GM12878 (cell line): ENCODE data around the gene SWI5.

Experiments used
- NFYB ChIP-seq: IDR thresholded peaks from 2 replicates; pipeline ENCODE4 v1.6.1; 2011; ENCODE audit warnings: low read depth, mild to moderate bottlenecking, low read length, improper control_type of control experiment, moderate library complexity; ENCODE audit not compliant: insufficient read depth
- POLR2AphosphoS5 ChIP-seq: IDR thresholded peaks from 2 replicates; pipeline ENCODE4 v1.6.1; 2011; ENCODE audit warnings: mild to moderate bottlenecking, low read length, inconsistent platforms
- TF ChIP-seq, protein P1 (sequence below): IDR thresholded peaks from 2 replicates; pipeline ENCODE4 v1.6.1; 2011; ENCODE audit warnings: low read depth, low read length, improper control_type of control experiment, borderline replicate concordance
- TF ChIP-seq, protein P2 (sequence below): fragments of 450-650 bp; formaldehyde crosslinking; IDR thresholded peaks from 2 replicates; pipeline ENCODE4 v1.4.0; 2020; ENCODE audit warnings: mild to moderate bottlenecking, moderate library complexity

DNA sequence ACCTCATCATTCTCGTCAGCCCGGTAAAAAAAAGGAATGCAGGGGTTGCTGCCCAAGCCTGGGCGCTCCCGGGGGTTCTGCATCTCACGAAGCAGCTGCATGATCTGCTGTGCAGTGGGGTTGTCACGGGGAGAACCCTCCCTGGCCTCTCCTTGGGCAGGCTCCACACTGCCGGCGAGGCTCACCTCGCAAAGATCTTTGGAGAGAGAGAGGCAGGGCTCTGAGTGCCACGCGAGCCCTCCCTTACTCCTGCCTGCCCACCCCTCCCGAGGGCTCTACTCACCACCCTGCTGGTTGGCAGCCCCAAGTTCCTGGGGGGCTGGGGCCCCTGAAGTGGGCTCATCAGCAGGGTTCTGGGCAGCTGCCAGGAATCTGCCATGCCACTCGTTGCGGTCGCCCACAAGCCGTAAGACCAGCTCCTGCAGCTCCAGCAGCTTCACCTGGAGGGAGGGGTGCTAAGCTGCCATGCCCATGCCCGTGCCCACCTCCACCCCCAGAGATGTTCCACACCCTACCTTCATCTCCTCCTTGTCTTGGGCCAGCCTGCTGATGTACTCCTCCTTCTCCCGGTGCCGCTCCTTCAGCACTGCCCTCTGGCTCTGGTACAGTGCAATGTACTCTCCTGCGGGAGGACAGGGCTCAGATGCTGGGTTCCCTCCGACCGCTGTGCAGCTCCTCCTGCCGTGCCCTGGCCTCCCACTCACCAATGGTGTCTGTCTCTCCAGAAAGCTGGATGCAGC is 18.8 kb upstream of the SWI5 start:
- TF ChIP-seq POLR2AphosphoS5 (no peak), NFYB (no peak)
- TF ChIP-seq, protein P1, sequence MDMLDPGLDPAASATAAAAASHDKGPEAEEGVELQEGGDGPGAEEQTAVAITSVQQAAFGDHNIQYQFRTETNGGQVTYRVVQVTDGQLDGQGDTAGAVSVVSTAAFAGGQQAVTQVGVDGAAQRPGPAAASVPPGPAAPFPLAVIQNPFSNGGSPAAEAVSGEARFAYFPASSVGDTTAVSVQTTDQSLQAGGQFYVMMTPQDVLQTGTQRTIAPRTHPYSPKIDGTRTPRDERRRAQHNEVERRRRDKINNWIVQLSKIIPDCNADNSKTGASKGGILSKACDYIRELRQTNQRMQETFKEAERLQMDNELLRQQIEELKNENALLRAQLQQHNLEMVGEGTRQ, result no peak
- TF ChIP-seq, protein P2, sequence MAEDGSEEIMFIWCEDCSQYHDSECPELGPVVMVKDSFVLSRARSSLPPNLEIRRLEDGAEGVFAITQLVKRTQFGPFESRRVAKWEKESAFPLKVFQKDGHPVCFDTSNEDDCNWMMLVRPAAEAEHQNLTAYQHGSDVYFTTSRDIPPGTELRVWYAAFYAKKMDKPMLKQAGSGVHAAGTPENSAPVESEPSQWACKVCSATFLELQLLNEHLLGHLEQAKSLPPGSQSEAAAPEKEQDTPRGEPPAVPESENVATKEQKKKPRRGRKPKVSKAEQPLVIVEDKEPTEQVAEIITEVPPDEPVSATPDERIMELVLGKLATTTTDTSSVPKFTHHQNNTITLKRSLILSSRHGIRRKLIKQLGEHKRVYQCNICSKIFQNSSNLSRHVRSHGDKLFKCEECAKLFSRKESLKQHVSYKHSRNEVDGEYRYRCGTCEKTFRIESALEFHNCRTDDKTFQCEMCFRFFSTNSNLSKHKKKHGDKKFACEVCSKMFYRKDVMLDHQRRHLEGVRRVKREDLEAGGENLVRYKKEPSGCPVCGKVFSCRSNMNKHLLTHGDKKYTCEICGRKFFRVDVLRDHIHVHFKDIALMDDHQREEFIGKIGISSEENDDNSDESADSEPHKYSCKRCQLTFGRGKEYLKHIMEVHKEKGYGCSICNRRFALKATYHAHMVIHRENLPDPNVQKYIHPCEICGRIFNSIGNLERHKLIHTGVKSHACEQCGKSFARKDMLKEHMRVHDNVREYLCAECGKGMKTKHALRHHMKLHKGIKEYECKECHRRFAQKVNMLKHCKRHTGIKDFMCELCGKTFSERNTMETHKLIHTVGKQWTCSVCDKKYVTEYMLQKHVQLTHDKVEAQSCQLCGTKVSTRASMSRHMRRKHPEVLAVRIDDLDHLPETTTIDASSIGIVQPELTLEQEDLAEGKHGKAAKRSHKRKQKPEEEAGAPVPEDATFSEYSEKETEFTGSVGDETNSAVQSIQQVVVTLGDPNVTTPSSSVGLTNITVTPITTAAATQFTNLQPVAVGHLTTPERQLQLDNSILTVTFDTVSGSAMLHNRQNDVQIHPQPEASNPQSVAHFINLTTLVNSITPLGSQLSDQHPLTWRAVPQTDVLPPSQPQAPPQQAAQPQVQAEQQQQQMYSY (CRISPR knock-in tag), result no peak
